ENCODE data around the gene COA6.
A peak's percentile ranks its signal among the peaks of the same experiment; 100 is the strongest.
"Not testable (repeated sequence)": the region's sequence is repeated elsewhere in the genome, so short reads cannot be mapped to it uniquely, and the experiment has no call there.

Gene COA6

GRCh38 chr1:234368320-234369032 lies 4.8 kb upstream of the COA6 start:
- intact Hi-C loops (cut with DNase I), result no loop called here
- DNase-seq, result peak in 38 of 42 donors; percentile 5 to 89 (median 57)

GRCh38 chr1:234369033-234369430 lies 4.2 kb upstream of the COA6 start:
- DNase-seq, result no peak
- intact Hi-C loops (cut with DNase I), result no loop called here

GRCh38 chr1:234369784-234370183 lies 3.5 kb upstream of the COA6 start:
- no peak for DNase-seq
- intact Hi-C loops (cut with DNase I), result loop anchor here (10.0 kb wide), 1 partner anchor 115 kb away; no protein-coding TSS in a partner anchor

- no peak for DNase-seq
- intact Hi-C loops (cut with DNase I), result loop anchor here (10.0 kb wide), 1 partner anchor 113 kb away; no protein-coding TSS in a partner anchor
These were observed 1.8 kb upstream of the COA6 start for GRCh38 chr1:234371414-234371813.

GRCh38 chr1:234372011-234372757 lies 1.1 kb upstream of the COA6 start:
- no peak for DNase-seq
- intact Hi-C loops (cut with DNase I), result loop anchor here (10.0 kb wide), 1 partner anchor 113 kb away; no protein-coding TSS in a partner anchor

GRCh38 chr1:234373959-234374254 lies 651 bp downstream of the COA6 start:
- intact Hi-C loops (cut with DNase I), result loop anchor here (10.0 kb wide), 1 partner anchor 111 kb away; no protein-coding TSS in a partner anchor
- peak in 1 of 42 donors; percentile 46 for DNase-seq

- intact Hi-C loops (cut with DNase I), result loop anchor here (10.0 kb wide), 1 partner anchor 109 kb away; no protein-coding TSS in a partner anchor
These were observed 2.4 kb downstream of the COA6 start for GRCh38 chr1:234375672-234376071.

GRCh38 chr1:234379591-234380109 lies 6.4 kb downstream of the COA6 start:
- not testable (repeated sequence) for DNase-seq
- intact Hi-C loops (cut with DNase I), result loop anchor here (10.0 kb wide), 1 partner anchor 105 kb away; no protein-coding TSS in a partner anchor

More at GRCh38 chr1:234375672-234376071, 2.4 kb downstream of the COA6 start:
- DNase-seq, result no peak

- no peak for DNase-seq
- intact Hi-C loops (cut with DNase I), result no loop called here
These were observed 8.7 kb downstream of the COA6 start for GRCh38 chr1:234381699-234382555.

GRCh38 chr1:234386122-234386521 lies 12.9 kb downstream of the COA6 start:
- no peak for DNase-seq
- intact Hi-C loops (cut with DNase I), result no loop called here

GRCh38 chr1:234388094-234388493 lies 14.8 kb downstream of the COA6 start:
- DNase-seq, result no peak
- intact Hi-C loops (cut with DNase I), result no loop called here

- intact Hi-C loops (cut with DNase I), result no loop called here
- peak in 2 of 42 donors; percentile 22 to 35 for DNase-seq
These were observed 19.9 kb downstream of the COA6 start for GRCh38 chr1:234393190-234393589.

GRCh38 chr1:234395297-234395696 lies 22.0 kb downstream of the COA6 start:
- intact Hi-C loops (cut with DNase I), result no loop called here
- DNase-seq, result no peak

- intact Hi-C loops (cut with DNase I), result no loop called here
- no peak for DNase-seq
These were observed 22.8 kb downstream of the COA6 start for GRCh38 chr1:234396092-234396491.

- no peak for DNase-seq
- intact Hi-C loops (cut with DNase I), result no loop called here
These were observed 23.6 kb downstream of the COA6 start for GRCh38 chr1:234396871-234397270.

GRCh38 chr1:234397732-234398131 lies 24.5 kb downstream of the COA6 start:
- no peak for DNase-seq
- intact Hi-C loops (cut with DNase I), result no loop called here

GRCh38 chr1:234398849-234399381 lies 25.7 kb downstream of the COA6 start:
- intact Hi-C loops (cut with DNase I), result no loop called here

GRCh38 chr1:234399515-234399914 lies 26.3 kb downstream of the COA6 start:
- intact Hi-C loops (cut with DNase I); DNase-seq: not testable (repeated sequence)

More at GRCh38 chr1:234398849-234399381, 25.7 kb downstream of the COA6 start:
- no peak for DNase-seq

- intact Hi-C loops (cut with DNase I), result no loop called here
- DNase-seq, result no peak
These were observed 27.5 kb downstream of the COA6 start for GRCh38 chr1:234400773-234401172.
